Motor neuron (in vitro differentiated cells): Measurements from ENCODE around the gene BICD2. TPM values are rescaled to one million over a fixed set of nuclear protein-coding genes. Genes with fewer than 3 reads are reported as not detected.

ENCODE experiments used
- ATAC-seq, 8 experiments: fragments of 200-7000 bp; cut with Tn5 transposase; replicated peaks in 6 of 8; 2 replicates each; pipeline ENCODE4 v1.8.0; 2021; ENCODE audit warnings: mild to moderate bottlenecking in 8 of 8, moderate library complexity in 8 of 8
- H3K27ac ChIP-seq, 2 donors: fragments of 250-450 bp; sonication (Bioruptor Pico); 2 replicates each; pipeline ENCODE4 v1.9.0; 2021; ENCODE audit warnings: antibody characterized with exemption in 2 of 2, mild to moderate bottlenecking in 2 of 2, moderate library complexity in 1 of 2
- H3K4me1 ChIP-seq, 2 donors: fragments of 250-450 bp; sonication (Bioruptor Pico); replicated peaks in 1 of 2; 2 replicates each; pipeline ENCODE4 v1.6.1; 2021; ENCODE audit warnings: antibody characterized with exemption in 2 of 2, mild to moderate bottlenecking in 2 of 2, moderate library complexity in 1 of 2
- H3K4me3 ChIP-seq, 5 donors: fragments of 250-450 bp; sonication (Bioruptor Pico); 2 replicates each; pipeline ENCODE4 v1.9.0; 2021; ENCODE audit warnings: antibody characterized with exemption in 5 of 5, mild to moderate bottlenecking in 5 of 5, moderate library complexity in 4 of 5
- WGBS, 10 experiments: fragments of 450-650 bp; shearing (Covaris generic); methylation state at CpG; one replicate each; pipeline ENCODE4 v1.0.0; 2022; 5-methylcytosine and 5-hydroxymethylcytosine counted together
- in situ Hi-C, 9 experiments: fragments of 400-800 bp; cut with MboI; loops; one replicate each; pipeline ENCODE4 v1.15.0; 2021; ENCODE audit warnings: low sequenced_read_pairs in 9 of 9, low pct_unique_long_range_greater_than_20kb in 2 of 9; ENCODE audit not compliant: unreplicated experiment in 9 of 9
- total RNA-seq, 8 experiments: library from RNA; unstranded; fragments of 300-600 nt; gene quantifications; 2 replicates each; pipeline versions ENCODE4 v1.2.3 to v1.2.4, GENCODE V29; 2022

BICD2 gene
- total RNA-seq, 8 experiments from 2014 or later: 17.3 to 89.4 (median 23.7) TPM

GRCh38 chr9:92719028-92719647 lies 45.5 kb downstream of the BICD2 start:
- Histone ChIP-seq H3K27ac (no peak overlapping the region), H3K4me1 (peaks cover 7% of the 10 kb centered on the region in 2 donors), H3K4me3 (no peak overlapping the region)
- 83 to 100% (median 96%) methylated on average over 1 to 5 of the region's 34 CpGs; no CpG with 5 or more reads in 5 of the 10 experiments for WGBS, 10 experiments
- in situ Hi-C loops: no loop called here
- ATAC-seq: peak in 1 of 8 experiments; percentile 27

GRCh38 chr9:92718086-92719001 lies 46.3 kb downstream of the BICD2 start:
- no peak for ATAC-seq
- Histone ChIP-seq H3K4me3 (no peak overlapping the region), H3K27ac (no peak overlapping the region), H3K4me1 (peaks cover under 1 to 2% of the 10 kb centered on the region in 2 donors)
- in situ Hi-C loops: no loop called here
- WGBS, 10 experiments: 20 to 100% (median 93%) methylated on average over 1 to 10 of the region's 40 CpGs; no CpG with 5 or more reads in 5 of the 10 experiments

GRCh38 chr9:92717201-92718085 lies 47.2 kb downstream of the BICD2 start:
- Histone ChIP-seq H3K4me3 (no peak overlapping the region), H3K27ac (no peak overlapping the region), H3K4me1 (no peaks in the 10 kb centered on the region)
- ATAC-seq: no peak
- WGBS, 10 experiments: 88 to 100% (median 90%) methylated on average over 1 to 8 of the region's 21 CpGs; no CpG with 5 or more reads in 5 of the 10 experiments
- in situ Hi-C loops: no loop called here

GRCh38 chr9:92716557-92716956 lies 48.1 kb downstream of the BICD2 start:
- 30 to 40% (median 33%) methylated on average over 2 to 3 of the region's 4 CpGs; no CpG with 5 or more reads in 7 of the 10 experiments for WGBS, 10 experiments
- H3K4me1 ChIP-seq: no peaks in the 10 kb centered on the region
- H3K4me3 ChIP-seq: no peak overlapping the region
- in situ Hi-C loops: no loop called here
- peak; percentile 3 to 76 (median 56) for ATAC-seq
- no peak overlapping the region for H3K27ac ChIP-seq

GRCh38 chr9:92715488-92716231 lies 49.0 kb downstream of the BICD2 start:
- WGBS, 10 experiments: 24 to 91% (median 65%) methylated on average over 2 to 9 of the region's 17 CpGs; no CpG with 5 or more reads in 6 of the 10 experiments
- H3K27ac ChIP-seq: no peak overlapping the region
- peak in 5 of 8 experiments; percentile 10 to 88 (median 84) for ATAC-seq
- no peaks in the 10 kb centered on the region for H3K4me1 ChIP-seq
- H3K4me3 ChIP-seq: no peak overlapping the region
- in situ Hi-C loops: no loop called here

GRCh38 chr9:92714787-92715487 lies 49.7 kb downstream of the BICD2 start:
- in situ Hi-C loops: no loop called here
- ATAC-seq: no peak
- 84 to 98% (median 91%) methylated on average over 3 to 12 of the region's 34 CpGs; no CpG with 5 or more reads in 4 of the 10 experiments for WGBS, 10 experiments
- Histone ChIP-seq H3K27ac (no peak overlapping the region), H3K4me1 (no peaks in the 10 kb centered on the region), H3K4me3 (no peak overlapping the region)

- no peak for ATAC-seq
- 77 to 100% (median 100%) methylated on average over 1 to 3 of the region's 3 CpGs; no CpG with 5 or more reads in 5 of the 10 experiments for WGBS, 10 experiments
- in situ Hi-C loops: no loop called here
- Histone ChIP-seq H3K4me1 (no peaks in the 10 kb centered on the region), H3K27ac (no peak overlapping the region), H3K4me3 (no peak overlapping the region)
These were observed 50.6 kb downstream of the BICD2 start for GRCh38 chr9:92714016-92714415.

GRCh38 chr9:92713528-92713927 lies 51.1 kb downstream of the BICD2 start:
- ATAC-seq: no peak
- H3K4me1 ChIP-seq: no peaks in the 10 kb centered on the region
- in situ Hi-C loops: no loop called here
- 75 to 100% (median 100%) methylated on average over 2 to 14 of the region's 15 CpGs; no CpG with 5 or more reads in 1 of the 10 experiments for WGBS, 10 experiments
- H3K27ac ChIP-seq: no peak overlapping the region
- H3K4me3 ChIP-seq: no peak overlapping the region

- in situ Hi-C loops: no loop called here
- H3K4me3 ChIP-seq: no peak overlapping the region
- no peaks in the 10 kb centered on the region for H3K4me1 ChIP-seq
- WGBS, 10 experiments: 93 to 100% (median 97%) methylated on average over 1 to 15 of the region's 15 CpGs
- no peak for ATAC-seq
- H3K27ac ChIP-seq: no peak overlapping the region
These were observed 51.9 kb downstream of the BICD2 start for GRCh38 chr9:92712767-92713166.

GRCh38 chr9:92711844-92712243 lies 52.8 kb downstream of the BICD2 start:
- in situ Hi-C loops: no loop called here
- WGBS, 10 experiments: 86 to 100% (median 93%) methylated on average over 1 to 6 of the region's 6 CpGs; no CpG with 5 or more reads in 2 of the 10 experiments
- no peak for ATAC-seq
- H3K4me1 ChIP-seq: no peaks in the 10 kb centered on the region
- H3K4me3 ChIP-seq: no peak overlapping the region
- H3K27ac ChIP-seq: no peak overlapping the region

- H3K4me3 ChIP-seq: no peak overlapping the region
- 33 to 100% (median 100%) methylated on average over 1 to 2 of the region's 2 CpGs; no CpG with 5 or more reads in 1 of the 10 experiments for WGBS, 10 experiments
- no peaks in the 10 kb centered on the region for H3K4me1 ChIP-seq
- no peak overlapping the region for H3K27ac ChIP-seq
- no peak for ATAC-seq
- in situ Hi-C loops: no loop called here
These were observed 53.5 kb downstream of the BICD2 start for GRCh38 chr9:92711146-92711545.
